Adrenal gland (tissue), 12 donors: Measurements from ENCODE around the gene FHIT. TPM values are rescaled to one million over a fixed set of nuclear protein-coding genes. Genes with fewer than 3 reads are reported as not detected.

Source experiments
- DNase-seq, 7 donors: peaks; one replicate each; pipeline ENCODE4 v3.0.0-alpha.2; 2019 to 2020
- H3K27ac ChIP-seq, 5 donors: fragments of 200-600 bp; sonication (generic) in 4 of 5; 1 replicate in 3 of 5; 2 replicates in 2 of 5; pipeline versions ENCODE4 v1.5.1 to v1.8.0; 2016 to 2020; ENCODE audit warnings: mild to moderate bottlenecking in 1 of 5
- H3K27me3 ChIP-seq: fragments of 200-600 bp; 2 replicates; pipeline ENCODE4 v1.8.0; 2021
- H3K36me3 ChIP-seq, 2 donors: fragments of 200-600 bp; replicated peaks in 1 of 2; 1 replicate in 1 of 2; 2 replicates in 1 of 2; pipeline versions ENCODE4 v1.5.1 to v1.8.0; 2018 to 2022
- H3K4me1 ChIP-seq, 2 donors: fragments of 200-600 bp; replicated peaks in 1 of 2; 1 replicate in 1 of 2; 2 replicates in 1 of 2; pipeline versions ENCODE4 v1.5.1 to v1.8.0; 2018 to 2021
- H3K4me3 ChIP-seq, 4 donors: fragments of 200-600 bp; sonication (generic) in 3 of 4; one replicate each; pipeline ENCODE4 v1.5.1; 2016 to 2018
- H3K9me3 ChIP-seq, 3 donors: fragments of 200-600 bp; sonication (generic) in 1 of 3; replicated peaks in 1 of 3; 1 replicate in 2 of 3; 2 replicates in 1 of 3; pipeline versions ENCODE4 v1.5.1 to v1.8.0; 2016 to 2021
- CTCF ChIP-seq, 6 experiments: fragments of 450-650 bp in 4 of 6; fragments of 200-600 bp in 2 of 6; sonication (generic) in 1 of 6; IDR thresholded peaks; 1 replicate in 5 of 6; 2 replicates in 1 of 6; pipeline versions ENCODE4 v1.5.1 to v1.8.0; 2016 to 2021; ENCODE audit warnings: antibody characterized with exemption in 6 of 6, mild to moderate bottlenecking in 2 of 6, moderate library complexity in 1 of 6
- POLR2A ChIP-seq, 2 donors: fragments of 450-650 bp; IDR thresholded peaks; one replicate each; pipeline ENCODE4 v1.6.1; 2017; ENCODE audit warnings: antibody characterized with exemption in 2 of 2, mild to moderate bottlenecking in 2 of 2, moderate library complexity in 1 of 2
- WGBS, 4 donors: extraction: QIAGEN DNeasy Blood & Tissue Kit in 2 of 4; methylation state at CpG; one replicate each; pipeline versions ENCODE4 v1.1.5 to v1.1.7; 2013 to 2017; 5-methylcytosine and 5-hydroxymethylcytosine counted together
- intact Hi-C, 2 donors: fragments of 100-400 bp; cut with DNase I; formaldehyde crosslinking; loops; one replicate each; pipeline versions ENCODE4 v1.14.1 to v1.15.0; 2022 to 2023
- polyA plus RNA-seq, 3 donors: library from polyadenylated mRNA; stranded (reverse); fragments of 200-250 nt in 2 of 3; fragments of 350-450 nt in 1 of 3; fragmentation: Illumina TruSeq in 1 of 3; extraction: RNeasy Lipid Tissue Mini Kit (QIAGEN cat#74804) in 1 of 3; gene quantifications; one replicate each; pipeline ENCODE4 v1.2.3, GENCODE V29; 2013 to 2014
- total RNA-seq, 9 donors: library from RNA; depleted of rRNA in 4 of 9; stranded (reverse); fragments of >200 nt in 4 of 9; fragments of 120-200 nt in 1 of 9; fragmentation: NEBNext Ultra II Directional in 1 of 9; extraction: Animal tissue kit (Norgen Biotek cat#: 25700) in 1 of 9; gene quantifications; one replicate each; pipeline versions ENCODE4 v1.1.0 to v1.2.4, GENCODE V29; 2013 to 2023
- donor health status: healthy with polysubstance abuse.
- donor health status: Bipolar disorder and iron deficiency.
- donor health status: DM: yes; HTN: yes; CAD: no.
- donor health status: DM: no; HTN: no; CAD: no.
- donor health status: DM: no; HTN: no; CAD: no.
- donor health status: DM: yes; HTN: yes; CAD: no.

FHIT gene
- total and polyA plus RNA-seq, 12 donors = 14.1 to 43.9 (median 28.8) TPM

GRCh38 chr3:60514085-60514649, 737.1 kb downstream of the FHIT start:
- no peak overlapping the region for H3K27ac ChIP-seq
- TF ChIP-seq POLR2A (IDR thresholded peaks at IDR 0.05) (no peak), CTCF (IDR thresholded peaks at IDR 0.05) (no peak)
- no peak for DNase-seq
- H3K36me3 ChIP-seq = no peaks in the 10 kb centered on the region
- no peaks in the 10 kb centered on the region for H3K27me3 ChIP-seq
- no peak overlapping the region for H3K4me3 ChIP-seq
- intact Hi-C loops = no loop called here
- WGBS, 4 donors = 87 to 99% (median 91%) methylated on average over 9 of the region's 9 CpGs
- H3K9me3 ChIP-seq = peaks cover 0 to 7% (median 0%) of the 10 kb centered on the region in 3 donors
- no peaks in the 10 kb centered on the region for H3K4me1 ChIP-seq

- intact Hi-C loops = no loop called here
- Histone ChIP-seq H3K27me3 (no peaks in the 10 kb centered on the region), H3K27ac (no peak overlapping the region), H3K4me1 (no peaks in the 10 kb centered on the region), H3K4me3 (no peak overlapping the region), H3K36me3 (no peaks in the 10 kb centered on the region), H3K9me3 (peaks cover 0 to 7% (median 0%) of the 10 kb centered on the region in 3 donors)
- no peak for TF ChIP-seq CTCF (IDR thresholded peaks at IDR 0.05)
- TF ChIP-seq POLR2A (IDR thresholded peaks at IDR 0.05) = no peak
- DNase-seq = no peak
These were observed 738.0 kb downstream of the FHIT start for GRCh38 chr3:60513241-60513640.

DNA sequence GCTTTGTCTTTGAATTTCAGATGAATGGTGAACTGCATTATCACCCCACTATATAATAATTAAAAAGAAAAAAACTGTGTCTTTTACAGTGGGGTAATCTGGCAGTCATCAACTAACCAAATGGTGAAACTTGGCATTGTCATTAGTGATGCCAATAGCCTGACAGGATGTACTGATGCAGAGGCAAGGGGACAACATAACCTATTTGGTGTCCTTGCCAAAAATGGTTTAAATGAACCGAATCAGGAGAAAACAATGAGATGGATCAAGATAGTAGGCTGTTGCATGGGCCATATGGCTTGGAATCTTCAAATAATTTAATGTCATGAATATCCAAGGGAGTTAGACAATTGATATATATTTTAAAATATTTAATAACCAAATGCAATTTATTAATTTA, 738.7 kb downstream of the FHIT start:
- 73 to 92% (median 78%) methylated on average over 1 of the region's 1 CpG for WGBS, 4 donors
- TF ChIP-seq CTCF (IDR thresholded peaks at IDR 0.05) (no peak), POLR2A (IDR thresholded peaks at IDR 0.05) (no peak)
- Histone ChIP-seq H3K36me3 (no peaks in the 10 kb centered on the region), H3K4me3 (no peak overlapping the region), H3K9me3 (peaks cover 0 to 7% (median 0%) of the 10 kb centered on the region in 3 donors), H3K27me3 (no peaks in the 10 kb centered on the region), H3K27ac (no peak overlapping the region), H3K4me1 (no peaks in the 10 kb centered on the region)
- no peak for DNase-seq
- intact Hi-C loops = no loop called here

- Histone ChIP-seq H3K4me1 (no peaks in the 10 kb centered on the region), H3K36me3 (no peaks in the 10 kb centered on the region), H3K27ac (no peak overlapping the region), H3K27me3 (no peaks in the 10 kb centered on the region), H3K4me3 (no peak overlapping the region), H3K9me3 (peaks cover 0 to 7% (median 0%) of the 10 kb centered on the region in 3 donors)
- DNase-seq = no peak
- WGBS, 4 donors = 84 to 90% (median 87%) methylated on average over 2 of the region's 2 CpGs
- intact Hi-C loops = no loop called here
- TF ChIP-seq CTCF (IDR thresholded peaks at IDR 0.05) (no peak), POLR2A (IDR thresholded peaks at IDR 0.05) (no peak)
These were observed 741.8 kb downstream of the FHIT start for GRCh38 chr3:60509471-60509870.
